NCI-H2029 (cell line): ENCODE results near the gene TMEM45B.
A peak's percentile ranks its signal among the peaks of the same experiment; 100 is the strongest.
"Not testable (repeated sequence)": the region's sequence is repeated elsewhere in the genome, so short reads cannot be mapped to it uniquely, and the experiment has no call there.

Source experiments
- DNase-seq: peaks from one replicate; lab custom pipeline; 2025; lab: John Stamatoyannopoulos, UW

The TMEM45B gene

DNA sequence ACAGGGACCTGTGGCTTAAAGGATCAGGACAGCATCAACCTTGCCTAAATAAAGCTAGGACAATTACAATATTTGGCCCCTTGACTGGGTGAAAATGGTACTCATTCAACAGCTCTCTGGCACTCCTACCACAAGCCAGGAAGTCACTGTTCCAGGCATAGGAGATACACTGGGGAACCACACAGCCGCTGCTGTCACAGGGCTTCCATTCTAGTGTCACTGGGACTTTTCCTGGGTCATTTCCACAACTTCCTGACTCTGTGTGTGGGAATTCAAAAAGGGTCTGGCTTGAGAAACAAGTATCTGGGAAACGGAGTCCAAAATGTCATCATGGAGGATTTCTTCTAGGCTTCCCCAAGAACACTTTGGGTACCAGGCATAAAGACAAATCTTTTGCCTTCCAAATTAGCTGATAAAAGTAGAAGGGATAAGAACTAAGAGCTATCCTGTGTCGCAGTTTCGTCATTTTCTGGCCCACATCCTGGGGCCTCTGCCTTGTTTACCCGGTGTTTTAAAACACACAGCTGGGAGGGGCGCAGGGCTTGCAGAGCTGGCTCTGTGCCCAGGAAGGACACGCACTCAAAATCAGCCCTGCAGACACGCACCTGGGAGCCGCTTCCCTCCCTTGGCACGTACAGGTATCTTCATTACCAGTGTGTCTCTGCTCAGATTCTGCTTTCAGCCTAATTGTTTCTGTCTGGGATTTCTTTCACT lies 38.0 kb downstream of the TMEM45B start:
- peak; percentile 95 for DNase-seq

DNA sequence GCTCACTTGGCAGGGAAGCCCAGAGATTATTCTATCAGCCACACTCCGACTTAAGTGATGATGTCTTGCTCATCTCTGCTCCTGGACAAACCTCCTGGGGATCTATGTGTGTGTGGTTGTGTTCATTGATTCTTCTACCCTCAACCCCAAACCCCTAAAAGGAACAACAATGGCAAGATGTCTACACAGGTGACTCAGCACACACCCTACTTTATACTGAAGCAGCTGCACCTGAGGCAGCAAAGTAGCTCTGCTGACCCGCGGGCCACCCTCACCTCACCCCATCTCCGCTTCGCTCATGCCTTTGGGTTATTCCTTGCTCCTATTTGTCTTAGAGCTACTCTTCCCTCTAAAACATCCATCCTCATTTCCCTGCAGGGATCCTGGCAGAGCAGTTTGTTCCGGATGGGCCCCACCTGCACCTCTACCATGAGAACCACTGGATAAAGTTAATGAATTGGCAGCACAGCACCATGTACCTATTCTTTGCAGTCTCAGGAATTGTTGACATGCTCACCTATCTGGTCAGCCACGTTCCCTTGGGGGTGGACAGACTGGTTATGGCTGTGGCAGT lies 38.7 kb downstream of the TMEM45B start:
- no peak for DNase-seq

DNA sequence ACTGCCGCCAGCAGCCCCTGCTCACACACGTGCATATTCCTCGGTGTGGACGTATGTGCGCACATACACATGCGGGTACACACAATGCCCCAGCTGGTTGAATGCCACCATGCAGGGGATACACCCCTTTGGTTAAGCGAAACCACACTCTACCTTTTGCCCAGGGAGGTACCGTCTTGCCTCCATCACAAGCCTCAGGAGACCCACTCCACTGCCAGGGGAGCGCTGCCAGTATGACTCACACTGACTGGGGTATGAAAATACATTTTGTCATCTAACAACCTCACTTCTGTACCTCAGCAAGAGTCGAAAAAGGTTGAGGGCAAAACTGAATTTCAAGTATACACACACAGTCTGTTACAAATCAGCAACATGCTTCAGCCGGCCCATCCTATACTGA lies 39.4 kb downstream of the TMEM45B start:
- DNase-seq, result no peak

DNA sequence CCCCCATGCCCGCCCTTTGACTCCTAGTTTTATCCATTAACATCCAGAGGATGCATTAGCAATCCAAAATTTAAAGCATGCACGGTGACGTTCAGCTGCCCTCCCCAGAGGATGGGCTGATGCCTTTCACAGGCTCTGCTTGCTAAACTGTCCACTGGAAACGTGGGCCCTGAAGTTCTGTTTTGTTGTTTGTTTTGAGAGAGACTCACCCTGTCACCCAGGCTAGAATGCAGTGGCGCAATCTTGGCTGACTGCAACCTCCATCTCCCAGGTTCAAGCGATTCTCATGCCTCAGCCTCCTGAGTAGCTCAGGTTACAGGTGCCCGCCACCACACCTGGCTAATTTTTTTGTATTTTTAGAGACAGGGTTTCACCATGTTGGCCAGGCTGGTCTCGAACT lies 40.4 kb downstream of the TMEM45B start:
- no peak for DNase-seq

DNA sequence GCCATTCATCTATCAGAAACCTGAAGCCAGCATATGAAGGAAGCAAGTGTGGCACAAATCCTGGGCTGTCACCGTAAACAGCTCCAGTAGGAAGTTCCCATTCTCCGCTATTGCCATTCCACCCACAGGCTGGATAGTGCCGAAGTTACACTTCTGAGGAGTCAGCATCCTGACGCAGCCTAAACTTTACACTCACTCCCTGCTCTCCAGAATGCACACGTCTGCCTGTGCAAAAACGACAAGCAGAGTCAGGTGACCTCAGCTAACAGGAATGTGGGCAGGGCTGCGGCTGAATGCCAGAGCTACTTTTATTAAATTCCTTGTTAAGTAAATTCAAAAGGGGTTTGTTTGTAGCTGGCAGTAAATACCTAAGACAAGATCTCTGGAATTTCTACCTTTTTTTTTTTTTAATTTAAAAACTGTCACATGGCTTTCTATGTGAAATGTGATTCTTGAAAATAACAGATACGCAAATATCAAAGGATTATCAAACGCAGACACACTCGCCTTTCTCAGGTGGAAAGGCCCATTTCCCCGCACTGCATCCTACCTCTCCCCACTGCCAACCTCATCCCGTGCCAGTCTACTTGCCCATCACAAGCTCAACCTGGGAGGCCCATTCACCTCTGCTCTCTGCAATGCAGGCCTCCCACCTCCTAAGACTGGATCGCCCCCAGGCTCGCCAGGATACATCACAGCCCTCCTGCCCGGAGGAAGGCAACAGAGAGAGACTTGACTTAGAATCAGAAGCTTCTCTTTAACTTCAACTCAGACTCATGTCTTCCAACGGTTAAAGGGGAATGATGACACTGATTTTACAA lies 46.3 kb downstream of the TMEM45B start:
- no peak for DNase-seq

DNA sequence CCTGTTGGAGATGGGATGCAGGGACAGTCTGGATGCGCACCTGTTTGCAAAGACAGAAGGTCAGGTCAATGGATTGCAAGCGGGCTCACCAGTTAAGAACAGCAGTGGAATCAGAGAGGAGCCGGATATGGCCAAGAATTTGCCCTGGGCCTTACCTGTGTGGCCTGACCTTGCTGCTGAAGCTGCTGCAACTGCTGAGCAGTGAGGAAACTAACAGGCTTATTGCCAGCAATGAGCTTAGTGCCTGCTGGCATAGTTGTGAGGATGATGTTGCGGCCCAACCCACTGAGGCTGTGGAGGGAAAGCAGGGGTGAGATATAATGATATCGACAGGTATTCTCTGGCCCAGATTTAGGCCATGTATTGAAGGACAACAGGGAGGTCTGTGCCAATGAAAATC lies 49.2 kb downstream of the TMEM45B start:
- DNase-seq, result no peak

DNA sequence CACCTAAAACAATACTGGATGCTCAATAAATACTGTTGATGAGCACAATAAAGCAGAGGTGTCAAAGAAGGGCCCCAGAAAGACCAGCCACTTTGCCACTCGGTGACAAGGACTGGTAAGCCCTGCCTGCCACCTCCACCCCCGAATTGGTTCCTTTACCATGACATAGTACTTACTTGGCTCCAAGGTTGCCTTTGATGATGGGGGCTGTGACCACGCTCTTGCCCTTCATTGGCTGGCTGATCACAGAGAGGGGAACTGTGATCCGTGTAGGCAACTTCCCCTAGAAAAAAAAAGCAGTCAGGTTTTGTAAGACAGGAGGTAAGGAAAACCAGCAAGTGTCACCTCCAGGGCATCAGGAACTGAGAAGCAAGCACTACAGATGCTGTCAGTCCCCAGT lies 50.1 kb downstream of the TMEM45B start:
- no peak for DNase-seq

DNA sequence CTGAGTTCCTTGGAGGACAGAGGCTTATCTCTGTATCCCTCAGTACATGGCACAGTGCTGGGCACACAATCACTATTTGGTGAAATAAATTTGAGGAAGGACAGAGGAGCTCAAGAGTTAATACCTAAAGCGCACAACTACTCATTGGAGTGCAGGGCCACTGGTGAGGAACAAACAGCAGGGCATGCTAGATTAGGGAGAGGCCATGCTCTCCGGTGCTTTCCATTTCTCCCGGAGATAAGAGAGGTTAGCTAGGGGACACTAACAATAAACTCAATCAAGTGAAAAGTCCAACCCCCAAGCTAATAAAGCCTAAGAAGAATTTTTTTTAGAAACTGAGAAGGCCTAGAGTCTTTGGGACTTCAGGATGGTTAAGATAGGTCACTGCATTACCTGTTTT lies 50.7 kb downstream of the TMEM45B start:
- DNase-seq, result no peak

DNA sequence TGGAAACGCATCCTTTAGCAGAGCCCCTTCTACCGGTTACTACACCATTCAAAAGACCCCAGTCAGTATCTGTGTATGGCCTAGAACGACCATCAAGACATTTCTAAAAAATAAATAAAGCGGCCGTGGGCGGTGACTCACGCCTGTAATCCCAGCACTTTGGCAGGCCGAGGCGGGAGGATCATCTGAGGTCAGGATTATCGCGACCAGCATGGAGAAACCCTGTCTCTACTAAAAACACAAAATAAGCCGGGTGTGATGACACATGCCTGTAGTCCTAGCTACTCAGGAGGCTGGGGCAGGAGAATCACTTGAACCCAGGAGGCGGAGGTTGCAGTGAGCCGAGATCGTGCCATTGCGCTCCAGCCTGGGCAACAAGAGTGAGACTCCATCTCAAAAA lies 53.0 kb downstream of the TMEM45B start:
- DNase-seq, result not testable (repeated sequence)

DNA sequence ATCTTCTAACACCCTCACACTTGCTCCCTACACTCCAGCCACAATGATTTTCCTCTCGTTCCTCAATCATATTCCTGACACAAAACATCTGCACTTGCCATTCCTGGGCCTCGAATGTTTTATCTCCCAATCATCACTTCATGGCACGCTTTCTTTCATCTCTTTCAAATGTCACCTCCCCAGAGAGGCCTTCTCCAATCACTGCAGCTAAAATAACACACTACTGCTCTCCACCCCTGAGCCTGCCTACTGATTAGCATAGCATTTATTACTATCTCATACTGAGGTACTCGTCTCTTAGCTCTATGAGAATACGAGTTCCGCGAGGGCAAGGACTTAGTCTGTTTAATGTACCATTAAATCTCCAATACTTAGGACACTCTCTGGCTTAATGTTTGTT lies 56.3 kb downstream of the TMEM45B start:
- no peak for DNase-seq

DNA sequence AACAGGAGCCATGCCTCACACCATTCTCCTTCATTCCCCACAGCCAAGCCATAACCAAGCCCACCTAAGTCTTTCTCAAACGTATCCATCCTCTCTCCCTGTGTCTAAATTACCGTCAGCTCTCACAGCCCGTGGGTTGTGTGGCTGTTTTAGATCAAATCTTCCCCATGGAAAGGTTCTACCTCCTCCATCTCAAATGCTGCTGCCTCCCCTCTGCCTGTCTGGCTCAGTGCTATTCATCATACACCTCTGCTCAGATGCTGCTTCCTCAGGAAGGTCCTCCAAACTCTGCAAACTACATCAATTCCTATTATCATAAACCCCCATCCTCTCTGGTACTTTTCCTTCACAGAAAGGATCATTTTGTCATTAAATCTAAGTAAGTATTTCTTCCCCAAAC lies 64.7 kb downstream of the TMEM45B start:
- DNase-seq, result no peak

DNA sequence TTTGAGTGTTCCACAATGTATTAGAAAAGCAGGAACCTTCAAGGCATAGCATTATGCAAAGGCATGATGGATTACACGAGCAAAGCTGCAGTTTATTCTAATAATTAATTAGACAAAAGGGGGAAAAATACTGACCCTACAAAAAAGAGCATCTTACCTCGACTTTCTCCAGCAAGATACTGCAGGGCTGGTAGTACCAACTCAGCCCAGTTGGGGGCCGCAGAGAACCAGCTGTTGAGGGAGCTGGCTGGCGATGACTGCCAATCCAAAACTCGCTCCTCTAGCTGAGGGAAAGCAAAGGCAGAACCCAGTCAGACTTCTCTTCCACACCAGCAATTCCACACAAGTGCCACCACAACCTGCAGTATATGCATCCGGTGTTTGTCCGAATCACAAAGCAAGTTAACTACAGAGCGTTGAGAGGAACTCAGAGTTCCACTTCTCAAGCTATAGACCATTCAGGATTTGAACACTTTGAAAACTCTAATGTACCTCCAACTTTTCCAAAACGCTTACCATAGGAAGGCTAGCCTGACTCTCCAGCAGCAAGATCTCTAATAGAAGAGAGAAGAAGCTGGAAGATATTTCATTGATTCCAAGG lies 66.0 kb downstream of the TMEM45B start:
- peak; percentile 7 for DNase-seq

DNA sequence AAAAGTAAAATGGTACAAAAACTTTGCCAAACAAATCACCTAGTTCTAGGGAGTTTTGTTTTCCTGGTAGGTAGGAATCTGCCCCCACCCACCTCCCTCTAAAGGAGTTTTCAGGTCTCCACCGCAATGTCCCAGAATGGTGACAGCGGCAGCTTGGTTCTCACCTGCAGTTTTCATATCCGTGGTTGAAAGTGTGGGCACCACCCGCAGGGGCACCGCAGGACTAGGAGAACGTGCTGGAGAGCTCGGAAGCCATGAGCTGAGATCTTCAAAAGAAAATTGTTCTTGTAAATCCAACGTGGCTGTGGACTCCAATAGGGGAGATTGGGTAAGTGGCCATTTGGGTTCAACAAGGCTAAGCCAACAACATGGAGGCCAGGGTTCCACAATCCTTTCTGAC lies 68.9 kb downstream of the TMEM45B start:
- no peak for DNase-seq

DNA sequence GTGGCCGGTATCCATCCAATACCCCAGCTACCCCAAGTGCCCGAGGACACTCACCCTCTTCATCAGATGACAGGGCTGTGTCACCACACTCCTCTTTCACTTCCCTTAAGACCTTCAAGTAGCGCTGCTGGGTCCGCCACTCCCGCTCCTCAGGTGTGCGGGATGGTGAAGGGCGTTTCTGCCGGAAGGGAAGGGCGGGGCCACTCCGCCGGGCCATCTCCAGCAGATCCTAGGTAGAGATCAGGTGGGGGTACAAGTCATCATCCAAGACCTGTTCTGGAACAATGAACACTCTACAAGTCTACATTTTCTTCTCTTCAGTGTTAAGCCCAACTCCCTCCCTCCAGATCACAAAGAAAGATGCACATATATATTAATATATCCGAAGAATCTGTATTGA lies 69.7 kb downstream of the TMEM45B start:
- no peak for DNase-seq

DNA sequence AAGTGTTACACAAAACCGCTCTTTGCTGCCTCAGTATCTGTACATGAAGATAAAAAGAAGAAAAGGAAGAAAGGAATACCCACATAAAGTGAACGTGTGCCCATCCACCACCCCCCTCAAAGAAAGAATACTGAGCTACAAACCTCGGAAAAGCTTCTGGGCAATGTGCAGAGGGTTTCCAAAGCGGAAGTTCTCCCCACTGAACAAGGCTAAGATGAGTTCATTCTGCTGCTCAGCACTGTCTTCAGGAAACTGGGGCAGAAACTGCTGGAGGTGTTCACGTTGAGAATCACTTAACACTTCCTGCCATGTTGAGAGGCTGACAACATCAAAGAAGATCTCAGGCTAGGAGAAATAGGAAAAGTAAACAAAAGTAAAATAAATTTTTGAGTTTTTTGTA lies 72.8 kb downstream of the TMEM45B start:
- DNase-seq, result no peak

DNA sequence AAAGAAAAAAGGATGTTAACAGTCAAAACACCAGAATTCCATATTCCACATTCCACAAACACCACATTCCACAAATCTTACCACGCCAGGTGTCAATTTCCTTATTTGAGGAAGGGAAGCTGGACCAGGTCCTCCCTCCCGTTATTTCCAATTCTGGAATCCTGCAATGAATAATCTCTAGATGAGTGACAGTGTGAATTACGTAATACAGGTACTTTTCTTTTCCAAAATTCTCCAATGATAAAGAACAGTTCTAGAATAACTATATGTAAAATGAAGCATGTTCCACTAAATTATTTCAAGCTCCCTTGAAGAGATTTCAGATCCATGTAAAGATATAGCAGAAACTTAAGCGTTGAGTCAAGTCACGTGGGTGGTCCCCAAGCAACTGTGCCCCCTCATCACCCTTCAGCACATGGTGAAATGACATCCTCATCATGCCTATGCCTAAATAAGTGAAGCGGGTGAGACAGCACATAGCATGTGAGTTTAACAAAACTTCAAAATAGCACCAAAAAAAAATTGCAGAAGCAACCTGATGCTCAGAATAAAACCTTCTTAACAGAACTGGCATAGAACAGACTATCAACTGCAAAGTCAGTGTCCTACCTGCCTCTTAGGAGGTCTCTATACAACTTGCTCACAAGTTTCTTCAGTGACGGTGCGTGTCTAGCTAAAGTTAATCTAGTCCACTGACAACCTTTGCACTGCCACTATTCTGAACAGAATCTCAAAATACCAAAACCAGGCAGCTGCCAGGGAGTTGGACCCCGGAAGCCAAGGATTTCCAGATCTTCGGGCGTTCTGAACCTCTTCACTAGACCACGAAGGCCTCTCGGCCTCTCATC lies 78.9 kb downstream of the TMEM45B start:
- no peak for DNase-seq

DNA sequence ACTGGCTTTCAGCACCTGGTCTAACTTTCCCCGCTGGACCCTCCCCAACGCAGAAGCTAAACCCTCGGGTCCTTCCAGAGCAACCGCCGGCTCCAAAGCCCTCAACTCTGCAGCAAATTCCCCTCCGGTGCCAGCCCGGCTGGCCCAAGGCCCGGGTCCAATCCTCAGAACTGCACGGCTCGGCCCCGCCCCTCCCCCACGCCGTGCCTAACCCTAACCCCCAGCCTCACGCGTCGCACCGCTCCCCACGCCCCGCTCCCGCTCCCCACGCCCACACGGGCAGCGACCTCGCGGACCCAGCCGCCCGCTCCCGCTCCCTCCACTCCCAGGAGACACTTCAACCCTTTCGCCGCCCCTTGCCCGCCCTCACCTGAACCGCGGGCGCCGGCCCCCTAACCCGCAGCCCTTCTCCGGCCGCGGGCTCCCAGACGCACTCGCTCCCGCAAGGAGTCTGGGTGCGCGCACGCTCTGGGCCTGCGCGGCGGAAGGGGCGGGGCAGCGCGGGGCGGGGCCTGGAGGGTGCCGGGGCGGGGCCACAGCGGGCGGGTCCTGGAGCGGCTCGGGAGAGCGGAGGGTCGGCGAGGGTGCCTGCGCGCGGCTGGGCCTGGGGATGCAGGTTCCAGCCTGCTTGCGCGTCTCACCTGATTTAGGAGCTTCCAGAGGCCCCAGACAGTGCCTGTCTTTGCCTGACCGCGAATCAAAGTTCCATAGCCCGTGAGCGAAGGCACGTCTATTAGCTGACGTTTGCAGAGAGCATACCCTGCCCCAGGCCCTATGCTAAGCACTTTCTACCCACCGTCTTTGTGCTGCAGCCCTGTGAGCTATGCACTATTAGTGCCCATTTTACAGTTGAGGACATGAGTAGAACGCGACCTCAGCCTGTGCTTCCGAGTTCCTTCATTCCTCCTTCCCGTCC lies 79.7 kb downstream of the TMEM45B start, which contains the start of gene NFRKB:
Gene NFRKB, minus strand, starts transcription at position 453 of the 916 bp plus-strand sequence. CDS start 2,729 bp downstream, outside the sequence.
- peak; percentile 56 for DNase-seq

DNA sequence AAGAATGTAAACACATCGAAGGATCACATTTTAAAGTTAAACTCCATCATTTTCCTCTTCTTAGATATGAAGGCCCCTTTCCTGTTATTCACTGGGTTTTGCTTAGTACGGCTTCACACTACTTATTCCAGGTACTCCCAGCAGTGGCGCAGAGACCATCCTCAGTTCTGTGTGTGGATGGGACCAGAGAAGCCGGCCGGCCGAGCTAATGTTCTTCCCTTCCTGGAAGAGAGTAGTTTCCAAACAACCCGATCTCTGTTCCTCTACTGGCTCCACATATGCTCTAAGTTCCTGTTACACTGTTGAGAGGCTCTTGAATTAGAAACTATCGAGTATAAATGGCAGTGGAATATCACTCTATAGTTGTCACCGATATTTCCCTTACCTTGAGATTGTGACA lies 80.4 kb downstream of the TMEM45B start:
- no peak for DNase-seq

DNA sequence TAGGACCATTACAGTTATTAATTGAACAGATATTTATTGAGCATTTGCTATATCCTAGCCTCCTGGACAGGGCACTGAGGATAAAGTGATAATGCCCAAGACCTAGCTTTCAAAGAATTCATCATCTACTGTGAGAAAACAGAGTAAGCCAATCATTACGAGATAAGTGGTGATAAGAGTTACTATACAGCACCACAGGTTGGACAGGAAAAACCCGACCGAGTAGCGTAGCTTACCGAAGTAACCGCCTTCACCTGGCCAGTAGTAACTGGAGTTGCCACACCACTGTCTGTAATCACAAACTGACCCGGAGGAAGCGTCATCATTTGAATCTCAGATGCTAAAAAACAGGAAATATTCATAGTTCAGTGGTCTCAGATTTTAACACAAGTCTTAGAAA lies 89.8 kb downstream of the TMEM45B start:
- no peak for DNase-seq
